Vagina (tissue), 2 donors: Measurements from ENCODE around the gene RGS6. TPM values are rescaled to one million over a fixed set of nuclear protein-coding genes. Genes with fewer than 3 reads are reported as not detected.
A peak's percentile ranks its signal among the peaks of the same experiment; 100 is the strongest.

Source experiments
- DNase-seq, 2 donors: peaks; one replicate each; pipeline ENCODE4 v3.0.0-alpha.2; 2017; ENCODE audit errors: extremely low spot score in 2 of 2
- H3K27ac ChIP-seq: fragments of 200-600 bp; sonication (generic); one replicate; pipeline ENCODE4 v1.5.1; 2019
- H3K27me3 ChIP-seq: fragments of 200-600 bp; sonication (generic); one replicate; pipeline ENCODE4 v1.5.1; 2019
- H3K36me3 ChIP-seq, 2 donors: fragments of 200-600 bp; sonication (generic); one replicate each; pipeline ENCODE4 v1.5.1; 2017 to 2019
- H3K4me1 ChIP-seq: fragments of 200-600 bp; sonication (generic); one replicate; pipeline ENCODE4 v1.5.1; 2019
- H3K4me3 ChIP-seq, 2 donors: fragments of 200-600 bp; sonication (generic); 1 replicate in 1 of 2; 2 replicates in 1 of 2; pipeline ENCODE4 v1.5.1; 2016 to 2019
- H3K9me3 ChIP-seq: fragments of 200-600 bp; sonication (generic); one replicate; pipeline ENCODE4 v1.5.1; 2019
- CTCF ChIP-seq, 3 experiments: fragments of 450-650 bp in 2 of 3; fragments of 200-600 bp in 1 of 3; sonication (generic) in 1 of 3; IDR thresholded peaks; one replicate each; pipeline ENCODE4 v1.5.1; 2017 to 2019; ENCODE audit warnings: antibody characterized with exemption in 3 of 3, mild to moderate bottlenecking in 2 of 3, moderate library complexity in 2 of 3
- POLR2A ChIP-seq, 2 donors: fragments of 450-650 bp; IDR thresholded peaks; one replicate each; pipeline ENCODE4 v1.6.1; 2017; ENCODE audit warnings: antibody characterized with exemption in 2 of 2, mild to moderate bottlenecking in 2 of 2, moderate library complexity in 2 of 2
- POLR2AphosphoS5 ChIP-seq, 2 donors: sonication (generic); formaldehyde crosslinking; IDR thresholded peaks; one replicate each; pipeline ENCODE4 v1.9.0; 2017; ENCODE audit warnings: antibody characterized with exemption in 2 of 2, mild to moderate bottlenecking in 2 of 2, low read depth in 1 of 2; ENCODE audit not compliant: insufficient read depth in 1 of 2
- intact Hi-C: fragments of 100-400 bp; cut with DNase I; formaldehyde crosslinking; loops from one replicate; pipeline ENCODE4 v1.15.1; 2023
- total RNA-seq: library from RNA; depleted of rRNA; stranded (reverse); fragments of >200 nt; gene quantifications from one replicate; pipeline ENCODE4 v1.2.3, GENCODE V29; 2016

RGS6 gene
- total RNA-seq, 1 donor from 2014 or later: 2.0 TPM

- intact Hi-C loops: no loop called here
- no peaks in the 10 kb centered on the region for H3K36me3 ChIP-seq
- TF ChIP-seq CTCF (IDR thresholded peaks at IDR 0.05) (no peak), POLR2A (IDR thresholded peaks at IDR 0.05) (no peak), POLR2AphosphoS5 (IDR thresholded peaks at IDR 0.05; ENCODE audit: insufficient read depth in 1 of 2, low read depth in 1 of 2) (no peak)
- no peaks in the 10 kb centered on the region for H3K9me3 ChIP-seq
- H3K4me3 ChIP-seq: no peak overlapping the region
- no peaks in the 10 kb centered on the region for H3K4me1 ChIP-seq
- no peak overlapping the region for H3K27ac ChIP-seq
- no peak for DNase-seq
- no peaks in the 10 kb centered on the region for H3K27me3 ChIP-seq
These were observed 338.0 kb downstream of the RGS6 start for GRCh38 chr14:72270147-72270727.

GRCh38 chr14:72270749-72271148, 338.5 kb downstream of the RGS6 start:
- H3K4me3 ChIP-seq: no peak overlapping the region
- no peaks in the 10 kb centered on the region for H3K4me1 ChIP-seq
- intact Hi-C loops: no loop called here
- H3K36me3 ChIP-seq: no peaks in the 10 kb centered on the region
- no peaks in the 10 kb centered on the region for H3K9me3 ChIP-seq
- TF ChIP-seq CTCF (IDR thresholded peaks at IDR 0.05) (no peak), POLR2A (IDR thresholded peaks at IDR 0.05) (no peak), POLR2AphosphoS5 (IDR thresholded peaks at IDR 0.05; ENCODE audit: insufficient read depth in 1 of 2, low read depth in 1 of 2) (no peak)
- no peak for DNase-seq
- no peak overlapping the region for H3K27ac ChIP-seq
- no peaks in the 10 kb centered on the region for H3K27me3 ChIP-seq

- TF ChIP-seq CTCF (IDR thresholded peaks at IDR 0.05) (no peak), POLR2AphosphoS5 (IDR thresholded peaks at IDR 0.05; ENCODE audit: insufficient read depth in 1 of 2, low read depth in 1 of 2) (no peak), POLR2A (IDR thresholded peaks at IDR 0.05) (no peak)
- H3K27me3 ChIP-seq: no peaks in the 10 kb centered on the region
- intact Hi-C loops: no loop called here
- H3K27ac ChIP-seq: no peak overlapping the region
- H3K4me3 ChIP-seq: no peak overlapping the region
- H3K4me1 ChIP-seq: no peaks in the 10 kb centered on the region
- no peaks in the 10 kb centered on the region for H3K36me3 ChIP-seq
- no peaks in the 10 kb centered on the region for H3K9me3 ChIP-seq
- DNase-seq: no peak
These were observed 343.0 kb downstream of the RGS6 start for GRCh38 chr14:72275242-72275641.

- peak in 1 of 2 donors; percentile 9 for DNase-seq
- intact Hi-C loops: no loop called here
- no peak overlapping the region for H3K27ac ChIP-seq
- no peak overlapping the region for H3K4me3 ChIP-seq
- H3K36me3 ChIP-seq: no peaks in the 10 kb centered on the region
- H3K4me1 ChIP-seq: no peaks in the 10 kb centered on the region
- no peaks in the 10 kb centered on the region for H3K27me3 ChIP-seq
- TF ChIP-seq POLR2AphosphoS5 (IDR thresholded peaks at IDR 0.05; ENCODE audit: insufficient read depth in 1 of 2, low read depth in 1 of 2): no peak
- TF ChIP-seq CTCF (IDR thresholded peaks at IDR 0.05): no peak
- TF ChIP-seq POLR2A (IDR thresholded peaks at IDR 0.05): no peak
- no peaks in the 10 kb centered on the region for H3K9me3 ChIP-seq
These were observed 346.1 kb downstream of the RGS6 start for GRCh38 chr14:72278316-72278715.

- no peak for DNase-seq
- no peaks in the 10 kb centered on the region for H3K9me3 ChIP-seq
- intact Hi-C loops: no loop called here
- no peaks in the 10 kb centered on the region for H3K4me1 ChIP-seq
- H3K36me3 ChIP-seq: no peaks in the 10 kb centered on the region
- TF ChIP-seq POLR2A (IDR thresholded peaks at IDR 0.05) (no peak), CTCF (IDR thresholded peaks at IDR 0.05) (no peak), POLR2AphosphoS5 (IDR thresholded peaks at IDR 0.05; ENCODE audit: insufficient read depth in 1 of 2, low read depth in 1 of 2) (no peak)
- H3K27ac ChIP-seq: no peak overlapping the region
- H3K27me3 ChIP-seq: no peaks in the 10 kb centered on the region
- no peak overlapping the region for H3K4me3 ChIP-seq
These were observed 351.9 kb downstream of the RGS6 start for GRCh38 chr14:72284176-72284575.
